ENCODE measurements around the gene NACC2.

Gene NACC2

GRCh38 chr9:135973277-135974219 is 121.5 kb downstream of the NACC2 start:
- in situ Hi-C loops (cut with MboI; ENCODE audit: low sequenced_read_pairs, unreplicated experiment) = no loop called here
- TF ChIP-seq CTCF (IDR thresholded peaks at IDR 0.05; ENCODE audit: borderline replicate concordance, control extremely low read depth, extremely low read depth, insufficient read depth, missing control alignments) = no peak
- no peak for DNase-seq (ENCODE audit: low spot score)

GRCh38 chr9:135971892-135972291 is 123.2 kb downstream of the NACC2 start:
- peak; percentile 54 for DNase-seq (ENCODE audit: low spot score)
- no peak for TF ChIP-seq CTCF (IDR thresholded peaks at IDR 0.05; ENCODE audit: borderline replicate concordance, control extremely low read depth, extremely low read depth, insufficient read depth, missing control alignments)
- in situ Hi-C loops (cut with MboI; ENCODE audit: low sequenced_read_pairs, unreplicated experiment) = no loop called here

- no peak for DNase-seq (ENCODE audit: low spot score)
Observed at GRCh38 chr9:135971111-135971766, 123.8 kb downstream of the NACC2 start.

GRCh38 chr9:135970128-135970815 is 124.8 kb downstream of the NACC2 start:
- TF ChIP-seq CTCF (IDR thresholded peaks at IDR 0.05; ENCODE audit: borderline replicate concordance, control extremely low read depth, extremely low read depth, insufficient read depth, missing control alignments) = no peak
- no peak for DNase-seq (ENCODE audit: low spot score)
- in situ Hi-C loops (cut with MboI; ENCODE audit: low sequenced_read_pairs, unreplicated experiment) = no loop called here

More at GRCh38 chr9:135971111-135971766, 123.8 kb downstream of the NACC2 start:
- in situ Hi-C loops (cut with MboI; ENCODE audit: low sequenced_read_pairs, unreplicated experiment) = no loop called here
- no peak for TF ChIP-seq CTCF (IDR thresholded peaks at IDR 0.05; ENCODE audit: borderline replicate concordance, control extremely low read depth, extremely low read depth, insufficient read depth, missing control alignments)

DNA sequence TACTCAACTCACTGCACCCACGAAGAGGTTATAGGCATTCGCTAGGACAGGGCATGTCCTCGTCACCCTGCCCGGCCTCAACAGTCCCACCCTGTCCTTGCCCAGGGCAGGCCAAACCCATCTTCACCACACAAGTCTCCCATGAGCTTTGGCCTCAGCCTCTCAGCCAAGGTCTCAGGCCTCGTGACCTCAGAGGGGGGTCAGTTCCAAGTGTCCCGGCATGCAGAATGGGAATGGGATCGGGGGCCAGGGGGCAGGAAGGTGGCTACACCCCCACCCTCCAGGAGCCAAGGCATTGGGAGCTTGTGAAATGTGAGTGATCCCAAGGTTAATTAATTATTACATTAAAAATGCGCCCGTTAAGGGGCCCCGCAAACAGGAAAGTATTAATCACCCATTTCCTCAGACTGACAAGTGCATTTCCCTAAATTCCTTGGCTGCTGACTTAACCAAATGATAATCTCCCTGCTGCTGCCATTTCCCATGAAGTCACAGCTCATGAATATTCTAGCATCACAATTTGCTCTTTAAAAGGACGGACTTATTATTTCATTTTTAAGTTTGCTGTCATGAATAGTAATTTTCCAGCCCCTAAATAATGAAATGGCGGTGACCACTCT is 125.9 kb downstream of the NACC2 start:
- in situ Hi-C loops (cut with MboI; ENCODE audit: low sequenced_read_pairs, unreplicated experiment) = loop anchor here (10.0 kb wide), 1 partner anchor 146 kb away; the partner anchor contains the start of gene TMEM250
- no peak for DNase-seq (ENCODE audit: low spot score)
- TF ChIP-seq CTCF (IDR thresholded peaks at IDR 0.05; ENCODE audit: borderline replicate concordance, control extremely low read depth, extremely low read depth, insufficient read depth, missing control alignments) = no peak

GRCh38 chr9:135968601-135969000 is 126.5 kb downstream of the NACC2 start:
- DNase-seq (ENCODE audit: low spot score) = no peak
- in situ Hi-C loops (cut with MboI; ENCODE audit: low sequenced_read_pairs, unreplicated experiment) = loop anchor here (10.0 kb wide), 1 partner anchor 146 kb away; the partner anchor contains the start of gene TMEM250

More at GRCh38 chr9:135968601-135969000, 126.5 kb downstream of the NACC2 start:
- TF ChIP-seq CTCF (IDR thresholded peaks at IDR 0.05; ENCODE audit: borderline replicate concordance, control extremely low read depth, extremely low read depth, insufficient read depth, missing control alignments) = no peak
